GM21825 (cell line): ENCODE results near the gene FBXL16.
"Not testable (repeated sequence)": the region's sequence is repeated elsewhere in the genome, so short reads cannot be mapped to it uniquely, and the experiment has no call there.

Experiments used
- ATAC-seq: cut with Tn5 transposase; IDR thresholded peaks from one replicate; pipeline ENCODE4 v1.9.1; 2021; ENCODE audit warnings: mild to moderate bottlenecking, moderate library complexity; ENCODE audit not compliant: unreplicated experiment

FBXL16 gene

GRCh38 chr16:723695-724094 lies 18.1 kb upstream of the FBXL16 start:
- no peak for ATAC-seq

GRCh38 chr16:722835-723633 lies 17.4 kb upstream of the FBXL16 start:
- ATAC-seq: no peak

- no peak for ATAC-seq
These were observed 16.4 kb upstream of the FBXL16 start for GRCh38 chr16:721765-722540.

GRCh38 chr16:720990-721764 lies 15.6 kb upstream of the FBXL16 start, which contains the start of gene ANTKMT:
TSS of gene ANTKMT (plus strand) at chr16:721146. CDS start at chr16:721275, 129 bp downstream.
- peak; percentile 53 for ATAC-seq

- ATAC-seq: peak; percentile 23
These were observed 14.9 kb upstream of the FBXL16 start for GRCh38 chr16:720447-720989.

GRCh38 chr16:719815-720446 lies 14.3 kb upstream of the FBXL16 start:
- no peak for ATAC-seq

GRCh38 chr16:718922-719321 lies 13.3 kb upstream of the FBXL16 start:
- ATAC-seq: no peak

- ATAC-seq: no peak
These were observed 12.8 kb upstream of the FBXL16 start for GRCh38 chr16:718389-718788.

- ATAC-seq: no peak
These were observed 12.0 kb upstream of the FBXL16 start for GRCh38 chr16:717450-718245.

- ATAC-seq: no peak
These were observed 11.2 kb upstream of the FBXL16 start for GRCh38 chr16:716768-717325.

- no peak for ATAC-seq
These were observed 10.6 kb upstream of the FBXL16 start for GRCh38 chr16:716200-716568.

GRCh38 chr16:715477-716199 lies 10.0 kb upstream of the FBXL16 start:
- ATAC-seq: no peak

GRCh38 chr16:714558-715476 lies 9.2 kb upstream of the FBXL16 start, which contains the start of gene METRN:
TSS of gene METRN (plus strand) at chr16:715118. CDS start at chr16:715290, 172 bp downstream.
- ATAC-seq: peak; percentile 67

- no peak for ATAC-seq
These were observed 8.5 kb upstream of the FBXL16 start for GRCh38 chr16:714079-714478.

GRCh38 chr16:712740-713250 lies 7.2 kb upstream of the FBXL16 start:
- ATAC-seq: not testable (repeated sequence)

- ATAC-seq: no peak
These were observed 6.1 kb upstream of the FBXL16 start for GRCh38 chr16:711548-712320.

- ATAC-seq: no peak
These were observed 5.5 kb upstream of the FBXL16 start for GRCh38 chr16:711084-711483.
